ENCODE data around the gene ABCA1. TPM values are rescaled to one million over a fixed set of nuclear protein-coding genes. Genes with fewer than 3 reads are reported as not detected.

Gene ABCA1
- total and polyA plus RNA-seq, 5 donors, result 3.5 to 14.2 (median 7.5) TPM

- DNase-seq (peak; percentile 62 to 82 (median 78)), ATAC-seq (peak; percentile 89 to 92)
- WGBS, result 29% methylated on average over 12 of the region's 12 CpGs
- Histone ChIP-seq H3K27me3 (ENCODE audit: control insufficient read depth, insufficient read depth) (no peaks in the 10 kb centered on the region), H3K27ac (ENCODE audit: low read length) (peak overlapping the region; percentile 15), H3K4me3 (ENCODE audit: low read length) (no peak overlapping the region), H3K4me1 (ENCODE audit: control insufficient read depth, insufficient read depth, low read length) (peaks cover 5% of the 10 kb centered on the region), H3K9me3 (ENCODE audit: control insufficient read depth, low read length) (no peaks in the 10 kb centered on the region)
- intact Hi-C loops (cut with DNase I), result loop anchor here (5.0 to 10.0 kb wide), 6 partner anchors 46 to 548 kb away; partner anchors contain the start of gene ABCA1 (in 1 of the 4)
These were observed 59.1 kb downstream of the ABCA1 start for GRCh38 chr9:104868687-104869404.

DNA sequence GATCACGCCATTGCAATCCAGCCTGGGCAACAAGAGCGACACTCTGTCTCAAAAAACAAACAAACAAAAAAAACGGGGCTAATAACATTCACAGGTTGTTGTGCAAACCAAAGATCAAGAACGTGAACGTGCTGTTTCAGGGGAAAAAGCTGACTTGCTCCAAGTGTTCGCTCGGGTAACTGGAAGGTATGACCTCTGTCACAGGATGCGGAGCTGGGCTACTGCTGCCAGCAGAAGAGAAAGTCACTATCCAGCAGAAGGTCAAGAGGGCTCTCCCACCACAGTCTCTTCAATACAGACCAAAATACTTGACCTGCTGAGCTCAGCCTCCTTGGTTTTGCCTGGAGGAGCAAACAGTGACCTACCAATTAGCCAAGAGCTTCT lies 59.7 kb downstream of the ABCA1 start:
- Histone ChIP-seq H3K4me1 (ENCODE audit: control insufficient read depth, insufficient read depth, low read length) (peaks cover 4% of the 10 kb centered on the region), H3K27me3 (ENCODE audit: control insufficient read depth, insufficient read depth) (no peaks in the 10 kb centered on the region), H3K9me3 (ENCODE audit: control insufficient read depth, low read length) (no peaks in the 10 kb centered on the region), H3K27ac (ENCODE audit: low read length) (no peak overlapping the region), H3K4me3 (ENCODE audit: low read length) (no peak overlapping the region)
- WGBS, result 74% methylated on average over 8 of the region's 8 CpGs
- ATAC-seq (no peak), DNase-seq (no peak)
- intact Hi-C loops (cut with DNase I), result loop anchor here (5.0 to 10.0 kb wide), 6 partner anchors 47 to 549 kb away; partner anchors contain the start of gene ABCA1 (in 1 of the 4)

DNA sequence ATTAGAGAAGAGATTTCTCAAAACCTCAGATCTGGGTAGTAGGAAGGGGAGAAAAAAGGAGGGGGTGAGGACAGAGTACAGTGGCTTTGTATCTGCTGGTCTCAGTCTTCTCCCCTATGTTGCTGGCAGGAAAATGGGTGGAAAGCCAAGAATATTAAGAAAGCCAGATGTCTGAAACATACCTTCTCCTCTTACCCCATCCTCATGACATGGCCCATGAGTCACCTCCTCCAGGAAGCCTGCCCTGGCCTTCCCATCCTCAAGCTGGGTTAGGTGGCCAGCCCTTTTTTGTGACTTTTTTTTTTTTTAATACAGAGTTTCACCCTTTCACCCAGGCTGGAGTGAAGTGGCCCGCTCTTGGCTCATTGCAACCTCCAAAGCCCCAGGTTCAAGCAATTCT lies 61.8 kb downstream of the ABCA1 start:
- Histone ChIP-seq H3K27me3 (ENCODE audit: control insufficient read depth, insufficient read depth) (no peaks in the 10 kb centered on the region), H3K4me1 (ENCODE audit: control insufficient read depth, insufficient read depth, low read length) (peaks cover 3% of the 10 kb centered on the region), H3K9me3 (ENCODE audit: control insufficient read depth, low read length) (no peaks in the 10 kb centered on the region), H3K27ac (ENCODE audit: low read length) (no peak overlapping the region), H3K4me3 (ENCODE audit: low read length) (no peak overlapping the region)
- intact Hi-C loops (cut with DNase I), result loop anchor here (5.0 to 10.0 kb wide), 6 partner anchors 49 to 551 kb away; partner anchors contain the start of gene ABCA1 (in 1 of the 4)
- 94% methylated on average over 1 of the region's 1 CpG for WGBS
- ATAC-seq (no peak), DNase-seq (no peak)

GRCh38 chr9:104864675-104865104 lies 63.3 kb downstream of the ABCA1 start:
- H3K27ac ChIP-seq (ENCODE audit: low read length), result no peak overlapping the region
- 67% methylated on average over 5 of the region's 5 CpGs for WGBS
- no peaks in the 10 kb centered on the region for H3K9me3 ChIP-seq (ENCODE audit: control insufficient read depth, low read length)
- H3K4me1 ChIP-seq (ENCODE audit: control insufficient read depth, insufficient read depth, low read length), result peaks cover 3% of the 10 kb centered on the region
- H3K4me3 ChIP-seq (ENCODE audit: low read length), result no peak overlapping the region
- DNase-seq (no peak), ATAC-seq (no peak)
- no peaks in the 10 kb centered on the region for H3K27me3 ChIP-seq (ENCODE audit: control insufficient read depth, insufficient read depth)
- intact Hi-C loops (cut with DNase I), result loop anchor here (5.0 to 10.0 kb wide), 6 partner anchors 50 to 553 kb away; partner anchors contain the start of gene ABCA1 (in 1 of the 4)

DNA sequence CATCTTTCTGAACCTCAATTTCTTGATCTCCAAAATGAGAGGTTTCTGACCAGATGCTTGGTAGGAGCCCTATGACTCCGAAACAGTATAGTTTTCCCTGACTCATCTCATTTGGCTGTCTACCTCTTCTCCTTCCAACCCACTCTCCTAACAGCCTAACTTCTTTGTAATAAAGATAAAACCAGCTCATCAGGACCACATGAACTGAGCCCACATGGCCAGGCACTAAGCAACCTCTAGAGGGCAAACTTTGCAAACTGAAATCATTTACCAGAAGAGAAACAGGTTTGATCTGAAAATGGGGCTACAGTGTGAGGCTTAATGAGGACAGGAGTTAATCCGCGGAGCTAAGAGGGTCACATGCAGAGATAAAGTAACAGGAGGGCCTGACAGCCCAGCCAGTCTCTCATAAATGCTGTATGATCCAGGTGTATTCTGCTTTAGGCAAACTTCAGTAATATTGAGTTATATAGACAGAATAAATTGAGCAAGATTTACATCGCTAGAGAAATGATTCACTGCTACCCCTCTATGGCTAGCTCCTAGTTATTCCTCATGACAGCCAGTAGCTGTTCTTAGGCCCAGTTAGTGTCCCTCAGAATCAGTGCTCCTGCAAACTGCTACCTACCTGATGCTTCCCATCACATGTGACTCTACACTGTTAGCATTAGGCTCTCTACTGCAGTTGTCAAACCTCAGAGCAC lies 64.6 kb downstream of the ABCA1 start:
- H3K4me1 ChIP-seq (ENCODE audit: control insufficient read depth, insufficient read depth, low read length), result no peaks in the 10 kb centered on the region

DNA sequence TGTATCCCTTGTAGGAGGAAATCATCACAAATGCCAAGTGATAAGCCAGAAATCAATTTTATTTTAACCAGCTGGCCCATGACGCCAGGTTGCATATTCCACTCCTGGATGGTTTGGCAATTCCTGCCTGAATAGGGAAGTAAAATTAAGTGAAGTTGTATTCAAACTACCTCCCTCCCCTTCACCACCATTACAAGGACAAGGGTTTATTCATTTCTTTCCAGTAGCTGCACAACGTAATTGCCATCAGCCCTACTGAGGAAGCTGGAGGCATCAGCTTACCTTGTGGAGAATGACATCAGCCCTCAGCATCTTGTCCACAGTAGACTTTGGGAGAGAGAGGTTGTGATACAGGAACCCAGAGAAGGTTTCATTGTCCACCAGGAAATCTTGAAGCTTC lies 66.6 kb downstream of the ABCA1 start:
- H3K9me3 ChIP-seq (ENCODE audit: control insufficient read depth, low read length), result no peaks in the 10 kb centered on the region
- no peak overlapping the region for H3K27ac ChIP-seq (ENCODE audit: low read length)
- intact Hi-C loops (cut with DNase I), result loop anchor here (5.0 to 10.0 kb wide), 4 partner anchors 53 to 553 kb away; partner anchors contain the start of gene ABCA1 (in 1 of the 4)
- no peak overlapping the region for H3K4me3 ChIP-seq (ENCODE audit: low read length)
- ATAC-seq (no peak), DNase-seq (no peak)
- H3K4me1 ChIP-seq (ENCODE audit: control insufficient read depth, insufficient read depth, low read length), result no peaks in the 10 kb centered on the region
- no peaks in the 10 kb centered on the region for H3K27me3 ChIP-seq (ENCODE audit: control insufficient read depth, insufficient read depth)
- WGBS, result 68% methylated on average over 2 of the region's 2 CpGs

More for the DNA sequence above, 64.6 kb downstream of the ABCA1 start:
- intact Hi-C loops (cut with DNase I), result loop anchor here (5.0 to 10.0 kb wide), 4 partner anchors 51 to 551 kb away; partner anchors contain the start of gene ABCA1 (in 1 of the 4)
- no peaks in the 10 kb centered on the region for H3K27me3 ChIP-seq (ENCODE audit: control insufficient read depth, insufficient read depth)
- H3K4me3 ChIP-seq (ENCODE audit: low read length), result no peak overlapping the region
- peak in 2 of 3 donors; percentile 34 to 66 for DNase-seq
- WGBS, result 36% methylated on average over 4 of the region's 4 CpGs
- peak; percentile 75 to 84 for ATAC-seq
- H3K27ac ChIP-seq (ENCODE audit: low read length), result no peak overlapping the region
- no peaks in the 10 kb centered on the region for H3K9me3 ChIP-seq (ENCODE audit: control insufficient read depth, low read length)

DNA sequence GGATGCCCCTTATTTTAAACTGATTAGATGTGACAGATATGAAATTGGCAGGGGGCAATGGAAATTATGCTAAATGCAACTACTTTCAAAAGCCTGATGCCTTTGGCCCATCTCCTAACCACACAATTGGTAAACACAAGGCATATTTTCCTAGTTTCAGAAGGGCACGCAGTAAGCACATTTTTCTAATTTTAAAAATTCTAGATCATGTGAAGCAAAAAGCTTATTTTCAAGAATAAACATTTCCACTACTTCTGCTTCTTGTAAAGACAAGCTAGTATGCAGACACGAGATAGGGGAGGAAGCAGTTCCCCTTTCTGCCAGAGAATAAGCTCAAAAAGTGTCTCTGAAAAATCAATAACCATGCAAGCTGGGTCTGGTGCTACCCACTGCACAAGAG lies 67.7 kb downstream of the ABCA1 start:
- intact Hi-C loops (cut with DNase I), result loop anchor here (5.0 to 10.0 kb wide), 4 partner anchors 55 to 555 kb away; partner anchors contain the start of gene ABCA1 (in 1 of the 4)
- ATAC-seq, result no peak
- H3K4me3 ChIP-seq (ENCODE audit: low read length), result no peak overlapping the region

GRCh38 chr9:104858846-104859245 lies 69.1 kb downstream of the ABCA1 start:
- H3K9me3 ChIP-seq (ENCODE audit: control insufficient read depth, low read length), result no peaks in the 10 kb centered on the region
- no peaks in the 10 kb centered on the region for H3K27me3 ChIP-seq (ENCODE audit: control insufficient read depth, insufficient read depth)
- ATAC-seq, result no peak
- H3K4me3 ChIP-seq (ENCODE audit: low read length), result no peak overlapping the region
- no peak overlapping the region for H3K27ac ChIP-seq (ENCODE audit: low read length)
- no peaks in the 10 kb centered on the region for H3K4me1 ChIP-seq (ENCODE audit: control insufficient read depth, insufficient read depth, low read length)
- DNase-seq, result no peak
- intact Hi-C loops (cut with DNase I), result no loop called here
- 24% methylated on average over 1 of the region's 1 CpG for WGBS

More for the DNA sequence above, 67.7 kb downstream of the ABCA1 start:
- no peaks in the 10 kb centered on the region for H3K4me1 ChIP-seq (ENCODE audit: control insufficient read depth, insufficient read depth, low read length)
- 65% methylated on average over 2 of the region's 2 CpGs for WGBS
- no peaks in the 10 kb centered on the region for H3K9me3 ChIP-seq (ENCODE audit: control insufficient read depth, low read length)
- DNase-seq, result no peak
- no peaks in the 10 kb centered on the region for H3K27me3 ChIP-seq (ENCODE audit: control insufficient read depth, insufficient read depth)
- H3K27ac ChIP-seq (ENCODE audit: low read length), result no peak overlapping the region

- WGBS, result 70% methylated on average over 4 of the region's 4 CpGs
- Histone ChIP-seq H3K4me1 (ENCODE audit: control insufficient read depth, insufficient read depth, low read length) (no peaks in the 10 kb centered on the region), H3K27me3 (ENCODE audit: control insufficient read depth, insufficient read depth) (no peaks in the 10 kb centered on the region), H3K4me3 (ENCODE audit: low read length) (no peak overlapping the region), H3K27ac (ENCODE audit: low read length) (no peak overlapping the region), H3K9me3 (ENCODE audit: control insufficient read depth, low read length) (no peaks in the 10 kb centered on the region)
- DNase-seq, result no peak
- intact Hi-C loops (cut with DNase I), result no loop called here
- ATAC-seq, result peak; percentile 41 to 75
These were observed 69.7 kb downstream of the ABCA1 start for GRCh38 chr9:104858271-104858670.

DNA sequence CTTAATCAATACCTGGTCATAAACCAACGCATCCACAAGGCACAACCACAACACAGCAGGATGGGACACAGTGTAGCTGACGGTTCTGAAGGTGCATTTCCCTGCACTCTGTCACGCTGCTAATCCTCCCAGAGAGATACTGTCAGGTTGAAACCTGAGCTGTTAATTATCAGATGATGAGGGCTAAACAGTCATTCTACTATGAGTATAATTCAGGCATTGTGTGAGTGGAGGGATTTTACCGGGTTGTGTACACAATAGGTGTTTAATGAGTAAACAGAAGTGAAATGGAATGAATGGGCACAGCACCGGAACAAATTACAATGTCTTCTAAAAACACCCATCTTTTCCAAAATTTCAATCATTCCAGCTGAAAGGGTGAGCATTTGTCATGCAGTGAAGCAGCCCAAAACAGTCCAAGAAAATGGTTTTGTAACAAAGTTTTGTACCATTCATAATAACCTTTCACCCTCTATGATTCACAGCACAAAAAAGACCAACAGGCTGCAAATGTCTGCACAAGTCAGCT lies 71.5 kb downstream of the ABCA1 start:
- Histone ChIP-seq H3K4me3 (ENCODE audit: low read length) (no peak overlapping the region), H3K4me1 (ENCODE audit: control insufficient read depth, insufficient read depth, low read length) (no peaks in the 10 kb centered on the region), H3K27ac (ENCODE audit: low read length) (no peak overlapping the region), H3K9me3 (ENCODE audit: control insufficient read depth, low read length) (no peaks in the 10 kb centered on the region), H3K27me3 (ENCODE audit: control insufficient read depth, insufficient read depth) (no peaks in the 10 kb centered on the region)
- no peak for DNase-seq
- 84% methylated on average over 5 of the region's 5 CpGs for WGBS
- intact Hi-C loops (cut with DNase I), result no loop called here
- no peak for ATAC-seq

GRCh38 chr9:104855807-104856206 lies 72.1 kb downstream of the ABCA1 start:
- intact Hi-C loops (cut with DNase I), result no loop called here
- no peak for ATAC-seq
- no peaks in the 10 kb centered on the region for H3K9me3 ChIP-seq (ENCODE audit: control insufficient read depth, low read length)
- no peak overlapping the region for H3K4me3 ChIP-seq (ENCODE audit: low read length)
- H3K27me3 ChIP-seq (ENCODE audit: control insufficient read depth, insufficient read depth), result no peaks in the 10 kb centered on the region
- H3K27ac ChIP-seq (ENCODE audit: low read length), result no peak overlapping the region
- no peaks in the 10 kb centered on the region for H3K4me1 ChIP-seq (ENCODE audit: control insufficient read depth, insufficient read depth, low read length)
- 73% methylated on average over 3 of the region's 3 CpGs for WGBS
- no peak for DNase-seq
